HCT116 (cell line): ENCODE measurements around the gene NEDD4L. TPM values are rescaled to one million over a fixed set of nuclear protein-coding genes. Genes with fewer than 3 reads are reported as not detected.

Source experiments
- ATAC-seq: fragments of 200-7000 bp; cut with Tn5 transposase; 2 replicates; pipeline ENCODE4 v1.9.1; 2020; ENCODE audit warnings: mild to moderate bottlenecking, moderate library complexity
- BruUV-seq: library from RNA; stranded (reverse); fragments of 400-500 nt; replicated peaks from 2 replicates; lab custom pipeline; 2021; lab: Mats Ljungman, UMichigan
- CTCF ChIA-PET: fragments of 300-600 bp; sonication (Branson Sonifier 250); formaldehyde crosslinking; loops from one replicate; lab custom pipeline; 2021; ENCODE audit warnings: antibody characterized with exemption; lab: Charles Lee
- POLR2A ChIA-PET: fragments of 300-600, 350-600 bp; sonication (Branson Sonifier 250); formaldehyde crosslinking; loops from one replicate; lab custom pipeline; 2021; ENCODE audit warnings: antibody characterized with exemption; lab: Charles Lee
- RAD21 ChIA-PET, 2 experiments: fragments of 300-600 bp; sonication (Branson Sonifier 250); formaldehyde crosslinking; loops; one replicate each; lab custom pipeline; 2023; ENCODE audit warnings: low total read pairs in 2 of 2; ENCODE audit not compliant: uncharacterized antibody in 2 of 2, unreplicated experiment in 2 of 2, low non-redundant PET in 1 of 2; lab: Charles Lee
- DNase-seq: peaks from one replicate; pipeline ENCODE4 v3.0.0-alpha.2; 2010; ENCODE audit warnings: low read depth, low spot score
- H2AFZ ChIP-seq: fragments of 200-600 bp; shearing (Covaris generic), sonication (generic); 2 replicates; pipeline ENCODE4 v1.6.1; 2017; ENCODE audit warnings: low read depth, mixed run types, mixed read lengths, antibody characterized with exemption, low read length; ENCODE audit not compliant: poor library complexity, severe bottlenecking
- H3K27ac ChIP-seq: 2 replicates; pipeline ENCODE4 v1.5.1; 2012; ENCODE audit warnings: low read depth, low read length
- H3K27me3 ChIP-seq: fragments of 200-600 bp; sonication (generic); 2 replicates; pipeline ENCODE4 v1.6.1; 2016; ENCODE audit warnings: mixed run types, low read length, mixed read lengths; ENCODE audit not compliant: insufficient read depth
- H3K36me3 ChIP-seq, 2 experiments: fragments of 200-500 bp in 1 of 2; fragments of 200-600 bp in 1 of 2; sonication (Bioruptor generic) in 1 of 2; sonication (generic) in 1 of 2; 2 replicates each; pipeline versions ENCODE4 v1.5.1 to v1.6.1; 2014 to 2016; ENCODE audit warnings: low read length in 2 of 2, inconsistent platforms in 1 of 2, mixed read lengths in 1 of 2, mixed run types in 1 of 2; ENCODE audit not compliant: insufficient read depth in 2 of 2, control insufficient read depth in 1 of 2
- H3K4me1 ChIP-seq, 2 experiments: fragments of 200-600 bp in 1 of 2; sonication (generic) in 1 of 2; 2 replicates each; pipeline versions ENCODE4 v1.5.1 to v1.6.1; 2012 to 2017; ENCODE audit warnings: low read length in 2 of 2, inconsistent platforms in 1 of 2, mild to moderate bottlenecking in 1 of 2, mixed read lengths in 1 of 2, mixed run types in 1 of 2, moderate library complexity in 1 of 2; ENCODE audit not compliant: insufficient read depth in 2 of 2, control insufficient read depth in 1 of 2
- H3K4me2 ChIP-seq: fragments of 200-600 bp; sonication (generic); 2 replicates; pipeline ENCODE4 v1.6.1; 2017; ENCODE audit warnings: mixed run types, low read length, mixed read lengths
- H3K4me3 ChIP-seq, 2 experiments: fragments of 200-600 bp in 1 of 2; sonication (generic) in 1 of 2; replicated peaks in 1 of 2; 2 replicates each; pipeline ENCODE4 v1.5.1; 2011 to 2016; ENCODE audit warnings: low read length in 2 of 2, control low read depth in 1 of 2, low read depth in 1 of 2, mild to moderate bottlenecking in 1 of 2, mixed read lengths in 1 of 2, mixed run types in 1 of 2
- H3K79me2 ChIP-seq: fragments of 200-600 bp; sonication (generic); 2 replicates; pipeline ENCODE4 v1.6.1; 2017; ENCODE audit warnings: mild to moderate bottlenecking, mixed run types, low read length, moderate library complexity, mixed read lengths; ENCODE audit not compliant: insufficient read depth
- H3K9ac ChIP-seq: fragments of 200-600 bp; sonication (generic); 2 replicates; pipeline ENCODE4 v1.6.1; 2016; ENCODE audit warnings: low read length, mixed read lengths
- H3K9me2 ChIP-seq: fragments of 200-600 bp; sonication (generic), shearing (Covaris generic); 2 replicates; pipeline ENCODE4 v1.6.1; 2017; ENCODE audit warnings: mixed run types, mild to moderate bottlenecking, moderate library complexity; ENCODE audit not compliant: insufficient read depth
- H3K9me3 ChIP-seq, 2 experiments: fragments of 200-500 bp in 1 of 2; fragments of 200-600 bp in 1 of 2; sonication (Bioruptor generic) in 1 of 2; sonication (generic) in 1 of 2; 2 replicates each; pipeline ENCODE4 v1.6.1; 2014 to 2017; ENCODE audit warnings: low read length in 2 of 2, mixed read lengths in 2 of 2, inconsistent platforms in 1 of 2, low read depth in 1 of 2, mild to moderate bottlenecking in 1 of 2, mixed run types in 1 of 2, moderate library complexity in 1 of 2; ENCODE audit not compliant: control insufficient read depth in 1 of 2, insufficient read depth in 1 of 2
- H4K20me1 ChIP-seq: fragments of 200-600 bp; sonication (generic), shearing (Covaris generic); 2 replicates; pipeline ENCODE4 v1.6.1; 2017; ENCODE audit warnings: mixed run types, mild to moderate bottlenecking, moderate library complexity; ENCODE audit not compliant: insufficient read depth
- CTCF ChIP-seq, 3 experiments: fragments of 200-600 bp in 1 of 3; sonication (generic) in 1 of 3; IDR thresholded peaks in 2 of 3; conservative IDR thresholded peaks in 1 of 3; 2 replicates each; pipeline ENCODE4 v1.5.1; 2012 to 2017; ENCODE audit warnings: low read depth in 2 of 3, low read length in 2 of 3, antibody characterized with exemption in 1 of 3, borderline replicate concordance in 1 of 3, control low read depth in 1 of 3, mild to moderate bottlenecking in 1 of 3, mixed read lengths in 1 of 3, mixed run types in 1 of 3, moderate library complexity in 1 of 3; ENCODE audit not compliant: insufficient read depth in 1 of 3
- RAD21 ChIP-seq: IDR thresholded peaks from 2 replicates; pipeline ENCODE4 v1.6.1; 2012; ENCODE audit warnings: low read depth, mild to moderate bottlenecking
- TCF7L2 ChIP-seq: IDR thresholded peaks from 2 replicates; pipeline ENCODE4 v1.7.0; 2011; ENCODE audit warnings: borderline replicate concordance, inconsistent platforms; ENCODE audit not compliant: insufficient read depth, insufficient read length; ENCODE audit errors: extremely low read depth
- intact Hi-C: fragments of 100-400 bp; cut with micrococcal nuclease; formaldehyde crosslinking; loops from 2 replicates; pipeline ENCODE4 v1.10.0; 2022
- total RNA-seq: library from RNA; stranded (reverse); gene quantifications from one replicate; pipeline ENCODE4 v1.2.1, GENCODE V29; 2021; ENCODE audit not compliant: unreplicated experiment

Gene NEDD4L
- total RNA-seq, 1 experiment from 2014 or later = 41.5 TPM

- no TSS peak for BruUV-seq
Observed at GRCh38 chr18:58051765-58052460, 7.9 kb downstream of the NEDD4L start.

More at GRCh38 chr18:58051765-58052460, 7.9 kb downstream of the NEDD4L start:
- Histone ChIP-seq H3K27me3 (no peaks in the 10 kb centered on the region), H3K9me3 (no peaks in the 10 kb centered on the region), H3K9ac (no peak overlapping the region), H3K4me2 (no peak overlapping the region), H3K27ac (no peak overlapping the region), H2AFZ (no peak overlapping the region), H3K36me3 (no peaks in the 10 kb centered on the region), H3K4me3 (no peak overlapping the region), H3K9me2 (no peaks in the 10 kb centered on the region), H4K20me1 (no peaks in the 10 kb centered on the region), H3K4me1 (peaks cover 8 to 9% of the 10 kb centered on the region in 2 experiments; a peak in 3 of 4 replicates), H3K79me2 (no peaks in the 10 kb centered on the region)
- DNase-seq = no peak
- peak; percentile 58; the same call in 1 of the 2 replicates for ATAC-seq
- CTCF ChIA-PET = interaction anchor here (0.8 to 2.8 kb wide), 3 partner anchors 8 to 129 kb away, joined by 3 to 24 read pairs (median 4); partner anchors contain the start of gene NEDD4L
- POLR2A ChIA-PET = no interaction called here
- TF ChIP-seq CTCF (IDR thresholded peaks at IDR 0.05 in 2 of 3, conservative IDR thresholded peaks at IDR 0.05 in 1 of 3; ENCODE audit: borderline replicate concordance in 1 of 3, insufficient read depth in 1 of 3, low read depth in 2 of 3, low read length in 2 of 3) (peak; percentile 24 to 29 (median 24); a peak in 3 of 6 replicates), TCF7L2 (no peak), RAD21 (peak; percentile 48; the same call in 1 of the 2 replicates)
- RAD21 ChIA-PET = no interaction called here
- intact Hi-C loops = no loop called here
